ENCODE data around the gene PSORS1C2.
"Not testable (repeated sequence)": the region's sequence is repeated elsewhere in the genome, so short reads cannot be mapped to it uniquely, and the experiment has no call there.

GRCh38 chr6:31165064-31165832, 26.4 kb upstream of the PSORS1C2 start:
- not testable (repeated sequence) for TF ChIP-seq CTCF (IDR thresholded peaks at IDR 0.05; ENCODE audit: insufficient read depth, low read length); REST (IDR thresholded peaks at IDR 0.05; ENCODE audit: insufficient replicate concordance, low read depth); GABPA (IDR thresholded peaks at IDR 0.05; ENCODE audit: low read depth); POLR2AphosphoS5 (IDR thresholded peaks at IDR 0.05; ENCODE audit: low read depth); SPI1 (IDR thresholded peaks at IDR 0.05; ENCODE audit: borderline replicate concordance, low read depth)
